B cell (primary cell): Measurements from ENCODE around the gene PGPEP1. TPM values are rescaled to one million over a fixed set of nuclear protein-coding genes. Genes with fewer than 3 reads are reported as not detected.

Experiments used
- ATAC-seq: fragments of 200-7000 bp; cut with Tn5 transposase; one replicate; pipeline ENCODE4 v1.10.0; 2021; ENCODE audit warnings: low read depth, mild to moderate bottlenecking, moderate number of reproducible peaks, moderate library complexity
- CTCF ChIA-PET: fragments of 350-600 bp; sonication (Branson Sonifier 250); formaldehyde crosslinking; loops from one replicate; lab custom pipeline; 2021; ENCODE audit warnings: antibody characterized with exemption, inconsistent platforms; lab: Charles Lee
- POLR2A ChIA-PET: fragments of 350-600 bp; sonication (Branson Sonifier 250); formaldehyde crosslinking; loops from one replicate; lab custom pipeline; 2021; ENCODE audit warnings: antibody characterized with exemption; lab: Charles Lee
- DNase-seq: peaks from one replicate; pipeline ENCODE4 v3.0.0; 2013
- H2AFZ ChIP-seq: 2 replicates; pipeline ENCODE4 v1.6.1; 2012; ENCODE audit warnings: mild to moderate bottlenecking, low read depth, low read length; ENCODE audit not compliant: insufficient read depth, poor library complexity, severe bottlenecking
- H3K27ac ChIP-seq, 2 donors: 1 replicate in 1 of 2; 2 replicates in 1 of 2; pipeline ENCODE4 v1.5.1; 2012 to 2013; ENCODE audit warnings: low read length in 2 of 2, mild to moderate bottlenecking in 2 of 2, moderate library complexity in 1 of 2
- H3K27me3 ChIP-seq, 4 experiments: fragments of 200-600 bp in 1 of 4; sonication (generic) in 1 of 4; replicated peaks in 1 of 4; 1 replicate in 2 of 4; 2 replicates in 2 of 4; pipeline versions ENCODE4 v1.6.1 to v1.7.0; 2013 to 2016; ENCODE audit warnings: low read length in 3 of 4, mild to moderate bottlenecking in 2 of 4, mixed read lengths in 1 of 4, moderate library complexity in 1 of 4; ENCODE audit not compliant: insufficient read depth in 4 of 4, control insufficient read depth in 3 of 4; ENCODE audit errors: control extremely low read depth in 1 of 4
- H3K36me3 ChIP-seq, 2 experiments: replicated peaks in 1 of 2; 1 replicate in 1 of 2; 2 replicates in 1 of 2; pipeline versions ENCODE4 v1.6.1 to v1.7.1; 2013; ENCODE audit warnings: low read length in 1 of 2; ENCODE audit not compliant: insufficient read depth in 2 of 2, control insufficient read depth in 1 of 2; ENCODE audit errors: control extremely low read depth in 1 of 2, extremely low read depth in 1 of 2
- H3K4me1 ChIP-seq, 2 donors: fragments of 200-600 bp in 1 of 2; sonication (generic) in 1 of 2; 1 replicate in 1 of 2; 2 replicates in 1 of 2; pipeline versions ENCODE4 v1.5.1 to v1.6.1; 2013 to 2017; ENCODE audit warnings: low read length in 2 of 2; ENCODE audit not compliant: control insufficient read depth in 2 of 2, insufficient read depth in 2 of 2
- H3K4me2 ChIP-seq: replicated peaks from 2 replicates; pipeline ENCODE3; 2012; ENCODE audit warnings: mild to moderate bottlenecking, low read depth, low read length; ENCODE audit not compliant: poor library complexity, severe bottlenecking
- H3K4me3 ChIP-seq, 5 experiments: fragments of 200-600 bp in 1 of 5; sonication (generic) in 1 of 5; 1 replicate in 3 of 5; 2 replicates in 2 of 5; pipeline versions ENCODE4 v1.5.1 to v1.7.0; 2011 to 2016; ENCODE audit warnings: low read length in 4 of 5, mild to moderate bottlenecking in 4 of 5, low read depth in 2 of 5, control low read depth in 1 of 5, moderate library complexity in 1 of 5; ENCODE audit not compliant: insufficient read depth in 1 of 5; ENCODE audit errors: control extremely low read depth in 1 of 5, extremely low read depth in 1 of 5
- H3K79me2 ChIP-seq: fragments of 200-600 bp; sonication (generic); one replicate; pipeline ENCODE4 v1.6.0; 2016; ENCODE audit warnings: low read length; ENCODE audit not compliant: control insufficient read depth, insufficient read depth
- H3K9ac ChIP-seq: fragments of 200-600 bp; sonication (generic); 2 replicates; pipeline ENCODE4 v1.6.1; 2017; ENCODE audit warnings: mild to moderate bottlenecking, low read length, moderate library complexity
- H3K9me3 ChIP-seq, 3 donors: one replicate each; pipeline versions ENCODE4 v1.6.1 to v1.7.1; 2013; ENCODE audit warnings: low read length in 2 of 3; ENCODE audit not compliant: control insufficient read depth in 2 of 3, insufficient read depth in 1 of 3; ENCODE audit errors: control extremely low read depth in 1 of 3
- H4K20me1 ChIP-seq: 2 replicates; pipeline ENCODE4 v1.6.0; 2012; ENCODE audit warnings: mild to moderate bottlenecking, low read length; ENCODE audit not compliant: insufficient read depth, control insufficient read depth, poor library complexity, severe bottlenecking
- H3K27ac Mint-ChIP-seq: one replicate; pipeline ENCODE4 v1.8.0; 2021; ENCODE audit warnings: mixed read lengths
- H3K27me3 Mint-ChIP-seq: one replicate; pipeline ENCODE4 v1.8.0; 2021; ENCODE audit warnings: mixed read lengths
- H3K4me1 Mint-ChIP-seq: one replicate; pipeline ENCODE4 v1.8.0; 2021; ENCODE audit warnings: mixed read lengths
- H3K4me3 Mint-ChIP-seq: one replicate; pipeline ENCODE4 v1.8.0; 2021; ENCODE audit warnings: mixed read lengths
- H3K9me3 Mint-ChIP-seq: one replicate; pipeline ENCODE4 v1.8.0; 2022; ENCODE audit warnings: mixed read lengths; ENCODE audit not compliant: insufficient read depth
- CTCF ChIP-seq: fragments of 200-600 bp; IDR thresholded peaks from one replicate; pipeline ENCODE4 v1.8.0; 2022; ENCODE audit warnings: antibody characterized with exemption, mild to moderate bottlenecking
- EZH2 ChIP-seq: IDR thresholded peaks from 2 replicates; pipeline ENCODE4 v1.6.1; 2012; ENCODE audit warnings: borderline replicate concordance, low read depth, mild to moderate bottlenecking, moderate library complexity, low read length; ENCODE audit not compliant: insufficient read depth, poor library complexity, severe bottlenecking
- WGBS: methylation state at CpG from one replicate; pipeline ENCODE4 v1.1.5; 2013; ENCODE audit warnings: missing lambda C conversion rate; ENCODE audit not compliant: insufficient coverage; 5-methylcytosine and 5-hydroxymethylcytosine counted together
- intact Hi-C: fragments of 100-400 bp; cut with micrococcal nuclease; formaldehyde crosslinking; loops from one replicate; pipeline ENCODE4 v1.10.0; 2022
- polyA plus RNA-seq: library from polyadenylated mRNA; depleted of rRNA; stranded (reverse); fragments of >200 nt; gene quantifications from 2 replicates; pipeline ENCODE4 v1.2.3, GENCODE V29; 2012
- total RNA-seq, 2 donors: library from RNA; stranded (reverse); fragments of 120-200 nt in 1 of 2; gene quantifications; 1 replicate in 1 of 2; 2 replicates in 1 of 2; pipeline versions ENCODE4 v1.2.3 to v1.2.4, GENCODE V29; 2013 to 2022

The PGPEP1 gene
- total and polyA plus RNA-seq, 2 donors (not counting 1 experiment from before 2014, with no cell fraction given) = 17.6 to 20.9 TPM

- Histone ChIP-seq H3K79me2 (no peaks in the 10 kb centered on the region), H3K36me3 (no peaks in the 10 kb centered on the region), H3K27ac (no peak overlapping the region), H3K27me3 (peaks cover 0 to 43% (median 12%) of the 10 kb centered on the region in 4 experiments), H3K4me3 (no peak overlapping the region), H4K20me1 (no peaks in the 10 kb centered on the region), H2AFZ (no peak overlapping the region), H3K4me2 (no peak overlapping the region), H3K4me1 (no peaks in the 10 kb centered on the region), H3K9me3 (peaks cover 0 to 1% (median 0%) of the 10 kb centered on the region in 3 donors), H3K9ac (no peak overlapping the region)
- CTCF ChIA-PET = interaction anchor here (1.2 to 1.7 kb wide), 2 partner anchors 9 to 31 kb away, joined by 4 to 8 read pairs; no protein-coding TSS in a partner anchor
- H3K27ac Mint-ChIP-seq = no peak overlapping the region
- POLR2A ChIA-PET = interaction anchor here (1.1 kb wide), 1 partner anchor 49 kb away, joined by 3 read pairs; no protein-coding TSS in a partner anchor
- TF ChIP-seq EZH2 = no peak
- TF ChIP-seq CTCF = no peak
- no peak for ATAC-seq
- no peaks in the 10 kb centered on the region for H3K4me1 Mint-ChIP-seq
- peaks cover 25% of the 10 kb centered on the region for H3K27me3 Mint-ChIP-seq
- no peak overlapping the region for H3K4me3 Mint-ChIP-seq
- DNase-seq = no peak
- 81% methylated on average over 8 of the region's 22 CpGs for WGBS
- no peaks in the 10 kb centered on the region for H3K9me3 Mint-ChIP-seq
- intact Hi-C loops = no loop called here
Observed at GRCh38 chr19:18379803-18380747, 39.7 kb downstream of the PGPEP1 start.
